Measurements from ENCODE around the gene AGO1.

DNA sequence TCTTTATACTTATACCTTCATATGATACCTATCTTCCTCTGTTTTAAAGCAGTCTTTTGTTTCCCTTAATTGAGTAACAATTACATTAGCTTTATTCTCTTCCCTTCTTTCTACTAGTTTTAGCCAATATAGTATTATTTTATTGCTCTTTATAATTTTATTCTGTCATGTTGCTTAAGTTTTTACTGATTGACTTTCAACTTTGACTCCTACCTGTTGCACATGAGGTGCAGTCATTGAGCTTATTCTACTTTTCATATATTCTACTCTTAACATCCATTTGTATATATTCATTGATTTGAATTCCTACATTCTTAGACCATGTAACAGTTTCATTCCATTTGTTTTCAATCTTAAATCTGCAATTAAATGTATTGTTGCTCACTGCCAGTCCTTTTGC is 97.1 kb downstream of the AGO1 start:
- TF ChIP-seq EP300 (IDR thresholded peaks at IDR 0.05): no peak
- TF ChIP-seq, protein P1, sequence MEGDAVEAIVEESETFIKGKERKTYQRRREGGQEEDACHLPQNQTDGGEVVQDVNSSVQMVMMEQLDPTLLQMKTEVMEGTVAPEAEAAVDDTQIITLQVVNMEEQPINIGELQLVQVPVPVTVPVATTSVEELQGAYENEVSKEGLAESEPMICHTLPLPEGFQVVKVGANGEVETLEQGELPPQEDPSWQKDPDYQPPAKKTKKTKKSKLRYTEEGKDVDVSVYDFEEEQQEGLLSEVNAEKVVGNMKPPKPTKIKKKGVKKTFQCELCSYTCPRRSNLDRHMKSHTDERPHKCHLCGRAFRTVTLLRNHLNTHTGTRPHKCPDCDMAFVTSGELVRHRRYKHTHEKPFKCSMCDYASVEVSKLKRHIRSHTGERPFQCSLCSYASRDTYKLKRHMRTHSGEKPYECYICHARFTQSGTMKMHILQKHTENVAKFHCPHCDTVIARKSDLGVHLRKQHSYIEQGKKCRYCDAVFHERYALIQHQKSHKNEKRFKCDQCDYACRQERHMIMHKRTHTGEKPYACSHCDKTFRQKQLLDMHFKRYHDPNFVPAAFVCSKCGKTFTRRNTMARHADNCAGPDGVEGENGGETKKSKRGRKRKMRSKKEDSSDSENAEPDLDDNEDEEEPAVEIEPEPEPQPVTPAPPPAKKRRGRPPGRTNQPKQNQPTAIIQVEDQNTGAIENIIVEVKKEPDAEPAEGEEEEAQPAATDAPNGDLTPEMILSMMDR (IDR thresholded peaks at IDR 0.05): no peak
- no peak for TF ChIP-seq RFX5 (IDR thresholded peaks at IDR 0.05)
- TF ChIP-seq PHF8 (IDR thresholded peaks at IDR 0.05; ENCODE audit: borderline replicate concordance, low read depth): no peak
- TF ChIP-seq CHD4 (IDR thresholded peaks at IDR 0.05; ENCODE audit: borderline replicate concordance): no peak
- TF ChIP-seq ESRRA (IDR thresholded peaks at IDR 0.05; ENCODE audit: borderline replicate concordance, low read length): no peak
- TF ChIP-seq POLR2A (IDR thresholded peaks at IDR 0.05; ENCODE audit: low read length): no peak
- no peak for TF ChIP-seq SREBF2 (IDR thresholded peaks at IDR 0.05)
- no peak for TF ChIP-seq RARB (CRISPR knock-in tag; IDR thresholded peaks at IDR 0.05)
- no peak for TF ChIP-seq BHLHE40 (IDR thresholded peaks at IDR 0.05; ENCODE audit: low read depth, low read length)
- no peak for TF ChIP-seq MYC (IDR thresholded peaks at IDR 0.05; ENCODE audit: borderline replicate concordance, low read length)
- no peak for TF ChIP-seq ZNF302 (CRISPR knock-in tag; IDR thresholded peaks at IDR 0.05)
- TF ChIP-seq, protein P2, sequence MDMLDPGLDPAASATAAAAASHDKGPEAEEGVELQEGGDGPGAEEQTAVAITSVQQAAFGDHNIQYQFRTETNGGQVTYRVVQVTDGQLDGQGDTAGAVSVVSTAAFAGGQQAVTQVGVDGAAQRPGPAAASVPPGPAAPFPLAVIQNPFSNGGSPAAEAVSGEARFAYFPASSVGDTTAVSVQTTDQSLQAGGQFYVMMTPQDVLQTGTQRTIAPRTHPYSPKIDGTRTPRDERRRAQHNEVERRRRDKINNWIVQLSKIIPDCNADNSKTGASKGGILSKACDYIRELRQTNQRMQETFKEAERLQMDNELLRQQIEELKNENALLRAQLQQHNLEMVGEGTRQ (IDR thresholded peaks at IDR 0.05): no peak

All from A549 (cell line).